ENCODE results near the gene WBP11. TPM values are rescaled to one million over a fixed set of nuclear protein-coding genes. Genes with fewer than 3 reads are reported as not detected.
"Not testable (repeated sequence)": the region's sequence is repeated elsewhere in the genome, so short reads cannot be mapped to it uniquely, and the experiment has no call there.

WBP11 gene
- total RNA-seq, 1 experiment from 2014 or later: 150 TPM

- POLR2A ChIA-PET (ENCODE audit: low non-redundant PET): no interaction called here
- H3K36me3 ChIP-seq (ENCODE audit: insufficient read depth, low read length, poor library complexity, severe bottlenecking): no peaks in the 10 kb centered on the region
- no peaks in the 10 kb centered on the region for H3K27me3 ChIP-seq (replicated peaks; ENCODE audit: insufficient read depth, low read depth, low read length, poor library complexity)
- BruUV-seq (replicated peaks): no TSS peak
- no peaks in the 10 kb centered on the region for H3K4me1 ChIP-seq (ENCODE audit: insufficient read depth, low read length, poor library complexity, severe bottlenecking)
- TF ChIP-seq EZH2 (IDR thresholded peaks at IDR 0.05; ENCODE audit: borderline replicate concordance, low read depth, low read length, poor library complexity, severe bottlenecking) (no peak), CTCF (conservative IDR thresholded peaks at IDR 0.05; ENCODE audit: low read depth, low read length) (no peak)
- no peak overlapping the region for H3K4me3 ChIP-seq (ENCODE audit: low read depth, low read length, poor library complexity, severe bottlenecking)
- no peak for DNase-seq (ENCODE audit: low spot score)
- intact Hi-C loops (cut with micrococcal nuclease; ENCODE audit: unreplicated experiment): no loop called here
- H3K27ac ChIP-seq (ENCODE audit: low read depth, low read length, poor library complexity, severe bottlenecking): no peak overlapping the region
- H3K9me3 ChIP-seq (ENCODE audit: low read depth, low read length, poor library complexity, severe bottlenecking): no peaks in the 10 kb centered on the region
- CTCF ChIA-PET: no interaction called here
Observed at GRCh38 chr12:14741942-14742341, 61.3 kb downstream of the WBP11 start.

GRCh38 chr12:14741153-14741552 is 62.1 kb downstream of the WBP11 start:
- ChIA-PET CTCF (no interaction called here), POLR2A (ENCODE audit: low non-redundant PET) (no interaction called here)
- H3K4me3 ChIP-seq (ENCODE audit: low read depth, low read length, poor library complexity, severe bottlenecking): no peak overlapping the region
- intact Hi-C loops (cut with micrococcal nuclease; ENCODE audit: unreplicated experiment): no loop called here
- no peaks in the 10 kb centered on the region for H3K27me3 ChIP-seq (replicated peaks; ENCODE audit: insufficient read depth, low read depth, low read length, poor library complexity)
- TF ChIP-seq CTCF (conservative IDR thresholded peaks at IDR 0.05; ENCODE audit: low read depth, low read length) (no peak), EZH2 (IDR thresholded peaks at IDR 0.05; ENCODE audit: borderline replicate concordance, low read depth, low read length, poor library complexity, severe bottlenecking) (no peak)
- H3K9me3 ChIP-seq (ENCODE audit: low read depth, low read length, poor library complexity, severe bottlenecking): no peaks in the 10 kb centered on the region
- no peak overlapping the region for H3K27ac ChIP-seq (ENCODE audit: low read depth, low read length, poor library complexity, severe bottlenecking)
- no peaks in the 10 kb centered on the region for H3K36me3 ChIP-seq (ENCODE audit: insufficient read depth, low read length, poor library complexity, severe bottlenecking)
- no TSS peak for BruUV-seq (replicated peaks)
- DNase-seq (ENCODE audit: low spot score): no peak
- H3K4me1 ChIP-seq (ENCODE audit: insufficient read depth, low read length, poor library complexity, severe bottlenecking): no peaks in the 10 kb centered on the region

GRCh38 chr12:14736441-14736840 is 66.8 kb downstream of the WBP11 start:
- DNase-seq (ENCODE audit: low spot score); BruUV-seq (replicated peaks); intact Hi-C loops (cut with micrococcal nuclease; ENCODE audit: unreplicated experiment); H3K27me3 ChIP-seq (replicated peaks; ENCODE audit: insufficient read depth, low read depth, low read length, poor library complexity); H3K27ac ChIP-seq (ENCODE audit: low read depth, low read length, poor library complexity, severe bottlenecking); H3K9me3 ChIP-seq (ENCODE audit: low read depth, low read length, poor library complexity, severe bottlenecking); H3K36me3 ChIP-seq (ENCODE audit: insufficient read depth, low read length, poor library complexity, severe bottlenecking); H3K4me1 ChIP-seq (ENCODE audit: insufficient read depth, low read length, poor library complexity, severe bottlenecking); POLR2A ChIA-PET (ENCODE audit: low non-redundant PET); H3K4me3 ChIP-seq (ENCODE audit: low read depth, low read length, poor library complexity, severe bottlenecking): not testable (repeated sequence)
- CTCF ChIA-PET: interaction anchor here (0.6 kb wide), 1 partner anchor 484 kb away, joined by 7 read pairs; no protein-coding TSS in a partner anchor

Other genes starting within 250 kb of the WBP11 start
- gene PLBD1, start 235.6 kb downstream of the WBP11 start, total RNA-seq (2021): not detected in 2 replicates
- not detected in 2 replicates for gene GUCY2C, start 106.9 kb downstream of the WBP11 start, total RNA-seq (2021)
- gene C12orf60, start 192 bp upstream of the WBP11 start, total RNA-seq (2021): 1.9 and 2.2 TPM in 2 replicates
- not detected in 2 replicates for gene SMCO3, start 10.7 kb upstream of the WBP11 start, total RNA-seq (2021)
- not detected in 2 replicates for gene ART4, start 40.0 kb upstream of the WBP11 start, total RNA-seq (2021)
- not detected in 2 replicates for gene MGP, start 82.4 kb upstream of the WBP11 start, total RNA-seq (2021)
- gene ERP27, start 135.1 kb upstream of the WBP11 start, total RNA-seq (2021): not detected in 2 replicates
- gene ARHGDIB, start 158.1 kb upstream of the WBP11 start, total RNA-seq (2021): 88.1 and 122 TPM in 2 replicates
- gene PDE6H, start 169.6 kb upstream of the WBP11 start, total RNA-seq (2021): not detected in 2 replicates